Subcutaneous abdominal adipose tissue (tissue), 5 donors: ENCODE results near the gene FOXRED2.
"Not testable (repeated sequence)": the region's sequence is repeated elsewhere in the genome, so short reads cannot be mapped to it uniquely, and the experiment has no call there.

Experiments used
- H3K27ac ChIP-seq: one replicate; pipeline ENCODE4 v1.7.0; 2013; ENCODE audit warnings: low read depth, mild to moderate bottlenecking, inconsistent platforms, low read length, moderate library complexity
- H3K27me3 ChIP-seq, 5 donors: one replicate each; pipeline ENCODE4 v1.7.0; 2013; ENCODE audit warnings: low read length in 5 of 5, inconsistent platforms in 1 of 5; ENCODE audit not compliant: control insufficient read depth in 5 of 5, insufficient read depth in 4 of 5
- H3K36me3 ChIP-seq, 5 donors: one replicate each; pipeline ENCODE4 v1.7.0; 2013; ENCODE audit warnings: low read length in 5 of 5; ENCODE audit not compliant: control insufficient read depth in 5 of 5, insufficient read depth in 5 of 5
- H3K4me1 ChIP-seq, 5 donors: one replicate each; pipeline ENCODE4 v1.7.0; 2013; ENCODE audit warnings: low read length in 5 of 5, mild to moderate bottlenecking in 3 of 5, moderate library complexity in 1 of 5; ENCODE audit not compliant: control insufficient read depth in 5 of 5, insufficient read depth in 5 of 5
- H3K4me3 ChIP-seq, 5 donors: one replicate each; pipeline ENCODE4 v1.7.0; 2013; ENCODE audit warnings: low read length in 5 of 5, low read depth in 1 of 5
- H3K9ac ChIP-seq, 5 donors: one replicate each; pipeline ENCODE4 v1.7.0; 2013; ENCODE audit warnings: low read length in 5 of 5, mild to moderate bottlenecking in 4 of 5, moderate library complexity in 3 of 5
- H3K9me3 ChIP-seq, 5 donors: one replicate each; pipeline ENCODE4 v1.7.0; 2013; ENCODE audit warnings: low read length in 5 of 5; ENCODE audit not compliant: control insufficient read depth in 5 of 5
- donor health status: healthy.
- donor health status: healthy.
- donor health status: healthy.
- donor health status: healthy.
- donor health status: healthy.

Gene FOXRED2

DNA sequence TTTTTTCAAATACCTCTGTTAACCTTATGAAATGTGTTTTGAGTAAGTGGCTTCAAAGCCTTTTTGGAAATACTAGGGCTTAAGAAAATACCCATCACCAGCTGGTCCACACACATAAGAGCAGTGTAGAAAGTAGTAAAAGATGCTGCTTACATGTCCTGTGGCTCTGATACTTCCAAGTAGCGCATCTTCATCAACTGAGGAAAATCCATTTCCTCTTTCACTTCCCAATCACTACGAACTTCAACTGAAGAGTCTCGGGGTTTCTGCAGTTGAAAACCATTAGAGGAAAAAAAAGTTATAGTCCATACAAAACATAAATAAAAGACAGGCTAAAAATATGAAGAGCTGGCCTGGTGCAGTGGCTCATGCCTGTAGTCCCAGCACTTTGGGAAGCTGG is 13.6 kb upstream of the FOXRED2 start:
- peaks cover 42 to 100% (median 98%) of the 10 kb centered on the region in 5 donors for H3K36me3 ChIP-seq
- H3K9ac ChIP-seq: no peak overlapping the region
- no peaks in the 10 kb centered on the region for H3K9me3 ChIP-seq
- no peak overlapping the region for H3K4me3 ChIP-seq
- no peak overlapping the region for H3K27ac ChIP-seq
- peaks cover 0 to 16% (median 0%) of the 10 kb centered on the region in 5 donors for H3K4me1 ChIP-seq
- H3K27me3 ChIP-seq: no peaks in the 10 kb centered on the region

DNA sequence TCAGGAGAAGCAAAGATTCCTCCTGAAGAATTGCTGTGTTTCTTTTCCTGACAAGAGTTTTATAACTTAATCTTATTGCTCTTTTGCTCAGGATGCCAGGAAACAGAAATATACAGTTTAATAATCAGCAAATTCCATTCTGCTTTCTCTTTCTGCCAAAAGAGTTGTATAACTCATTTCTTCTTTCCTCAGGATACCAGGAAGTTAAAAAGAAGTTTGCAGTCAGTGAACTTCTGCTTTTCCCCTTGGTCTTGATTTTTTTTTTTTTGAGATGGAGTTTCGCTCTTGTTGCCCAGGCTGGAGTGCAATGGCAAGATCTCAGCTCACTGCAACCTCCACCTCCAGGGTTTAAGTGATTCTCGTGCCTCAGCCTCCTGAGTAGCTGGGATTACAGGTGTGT is 13.1 kb upstream of the FOXRED2 start:
- H3K27me3 ChIP-seq, H3K9ac ChIP-seq, H3K4me3 ChIP-seq, H3K27ac ChIP-seq, H3K9me3 ChIP-seq: not testable (repeated sequence)
- Histone ChIP-seq H3K36me3 (peaks cover 39 to 99% (median 97%) of the 10 kb centered on the region in 5 donors), H3K4me1 (peaks cover 0 to 16% (median 0%) of the 10 kb centered on the region in 5 donors)

DNA sequence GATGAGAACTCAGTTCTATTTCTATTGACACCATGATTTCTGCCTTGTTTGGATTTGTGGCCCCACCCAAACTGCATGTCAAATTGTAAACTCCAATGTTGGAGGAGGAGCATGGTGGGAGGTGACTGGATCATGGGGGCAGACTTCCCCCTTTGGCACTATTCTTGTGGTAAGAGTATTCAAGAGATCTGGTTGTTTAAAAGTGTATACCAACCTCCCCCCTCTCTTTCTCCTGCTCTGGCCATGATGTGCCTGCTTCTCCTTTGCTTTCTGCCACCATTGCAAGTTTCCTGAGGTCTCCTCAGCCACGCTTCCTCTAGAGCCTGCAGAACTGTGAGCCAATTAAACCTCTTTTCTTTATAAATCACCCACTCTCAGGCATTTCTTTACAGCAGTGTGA is 7.9 kb upstream of the FOXRED2 start:
- H3K36me3 ChIP-seq: peaks cover 20 to 95% (median 91%) of the 10 kb centered on the region in 5 donors
- H3K9ac ChIP-seq: no peak overlapping the region
- no peak overlapping the region for H3K4me3 ChIP-seq
- no peaks in the 10 kb centered on the region for H3K27me3 ChIP-seq
- peaks cover 0 to 24% (median 2%) of the 10 kb centered on the region in 5 donors for H3K4me1 ChIP-seq
- no peaks in the 10 kb centered on the region for H3K9me3 ChIP-seq
- H3K27ac ChIP-seq: no peak overlapping the region

- Histone ChIP-seq H3K9me3 (no peaks in the 10 kb centered on the region), H3K27me3 (no peaks in the 10 kb centered on the region), H3K4me1 (peaks cover 0 to 22% (median 3%) of the 10 kb centered on the region in 5 donors), H3K9ac (no peak overlapping the region), H3K4me3 (no peak overlapping the region), H3K27ac (no peak overlapping the region), H3K36me3 (peaks cover 12 to 77% (median 74%) of the 10 kb centered on the region in 5 donors)
Observed at GRCh38 chr22:36512991-36513390, 6.2 kb upstream of the FOXRED2 start.

- Histone ChIP-seq H3K9ac (no peak overlapping the region), H3K4me3 (no peak overlapping the region), H3K27me3 (no peaks in the 10 kb centered on the region), H3K9me3 (no peaks in the 10 kb centered on the region), H3K4me1 (peaks cover under 1 to 25% (median 7%) of the 10 kb centered on the region in 5 donors), H3K36me3 (peaks cover 12 to 71% (median 67%) of the 10 kb centered on the region in 5 donors), H3K27ac (no peak overlapping the region)
Observed at GRCh38 chr22:36512333-36512732, 5.5 kb upstream of the FOXRED2 start.

- H3K36me3 ChIP-seq: peaks cover 11 to 60% (median 56%) of the 10 kb centered on the region in 5 donors
- H3K4me1 ChIP-seq: peaks cover 3 to 37% (median 16%) of the 10 kb centered on the region in 5 donors
- no peak overlapping the region for H3K9ac ChIP-seq
Observed at GRCh38 chr22:36510966-36511881, 4.4 kb upstream of the FOXRED2 start.

GRCh38 chr22:36510384-36510783 is 3.5 kb upstream of the FOXRED2 start:
- Histone ChIP-seq H3K9ac (no peak overlapping the region), H3K36me3 (peaks cover 7 to 51% (median 48%) of the 10 kb centered on the region in 5 donors), H3K4me1 (peaks cover 3 to 43% (median 22%) of the 10 kb centered on the region in 5 donors), H3K27me3 (no peaks in the 10 kb centered on the region), H3K4me3 (no peak overlapping the region), H3K27ac (no peak overlapping the region), H3K9me3 (no peaks in the 10 kb centered on the region)

More at GRCh38 chr22:36510966-36511881, 4.4 kb upstream of the FOXRED2 start:
- H3K27me3 ChIP-seq: no peaks in the 10 kb centered on the region
- H3K4me3 ChIP-seq: no peak overlapping the region
- no peaks in the 10 kb centered on the region for H3K9me3 ChIP-seq
- H3K27ac ChIP-seq: no peak overlapping the region

DNA sequence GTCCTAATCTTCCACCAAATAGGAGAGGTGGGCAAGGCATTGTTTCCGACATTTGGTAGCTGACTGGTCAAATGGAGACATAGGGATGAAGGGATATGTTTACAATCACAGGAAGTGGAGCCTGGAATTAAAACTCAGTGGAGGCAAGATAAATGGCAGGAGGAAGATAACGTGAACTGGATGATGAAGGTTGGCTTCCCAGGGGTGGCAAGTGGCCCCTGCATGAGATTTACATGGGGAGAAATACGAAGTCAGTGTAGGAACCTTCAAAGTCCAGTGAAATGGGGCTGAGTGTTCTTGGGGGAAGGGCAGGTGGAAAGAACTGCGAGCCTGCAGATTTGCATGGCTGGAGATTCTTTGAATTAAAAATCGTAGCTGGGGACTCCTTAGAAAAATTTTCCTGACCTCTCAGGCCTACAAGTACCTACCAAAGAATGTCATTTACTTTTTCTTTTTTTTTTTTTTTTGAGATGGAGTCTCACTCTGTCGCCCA is 724 bp upstream of the FOXRED2 start:
- Histone ChIP-seq H3K27me3 (no peaks in the 10 kb centered on the region), H3K4me3 (peak overlapping the region; percentile 50 to 77 (median 67)), H3K9me3 (no peaks in the 10 kb centered on the region), H3K27ac (peak overlapping the region; percentile 50), H3K9ac (peak overlapping the region in 3 of 5 donors; percentile 0 to 75 (median 4)), H3K4me1 (peaks cover 3 to 45% (median 25%) of the 10 kb centered on the region in 5 donors), H3K36me3 (peaks cover under 1 to 33% (median 27%) of the 10 kb centered on the region in 5 donors)

- Histone ChIP-seq H3K9ac (peak overlapping the region in 2 of 5 donors; percentile 11 to 33), H3K4me3 (peak overlapping the region; percentile 50 to 77 (median 66))
Observed at GRCh38 chr22:36505998-36506635, 723 bp downstream of the FOXRED2 start.

More at GRCh38 chr22:36505998-36506635, 723 bp downstream of the FOXRED2 start:
- H3K36me3 ChIP-seq: peaks cover 0 to 27% (median 14%) of the 10 kb centered on the region in 5 donors
- no peak overlapping the region for H3K27ac ChIP-seq
- H3K4me1 ChIP-seq: peaks cover 3 to 43% (median 25%) of the 10 kb centered on the region in 5 donors
- H3K27me3 ChIP-seq: no peaks in the 10 kb centered on the region
- no peaks in the 10 kb centered on the region for H3K9me3 ChIP-seq
